HG03097 (cell line): ENCODE results near the gene ANGEL2.
A peak's percentile ranks its signal among the peaks of the same experiment; 100 is the strongest.

Experiments used
- ATAC-seq: cut with Tn5 transposase; IDR thresholded peaks from one replicate; pipeline ENCODE4 v1.9.1; 2021; ENCODE audit not compliant: unreplicated experiment, low FRiP score

ANGEL2 gene

DNA sequence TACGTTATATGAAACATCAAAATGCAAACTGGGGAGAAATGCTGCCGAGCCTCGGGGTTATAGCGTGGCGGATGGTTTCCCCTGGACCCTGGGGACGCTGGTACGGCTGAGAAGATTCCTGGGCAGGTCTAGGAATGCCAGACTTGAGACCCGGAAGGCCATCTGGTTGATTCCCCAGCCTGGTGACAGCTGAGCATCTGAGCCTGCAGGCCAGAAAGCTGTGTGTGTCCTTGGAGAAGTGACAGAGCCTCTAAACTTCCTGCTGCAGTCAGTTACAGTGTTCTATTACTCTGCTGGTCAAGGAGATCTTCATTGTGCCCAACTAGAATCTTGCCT is 63.1 kb downstream of the ANGEL2 start:
- no peak for ATAC-seq

GRCh38 chr1:212951947-212952640 is 63.6 kb downstream of the ANGEL2 start:
- no peak for ATAC-seq

- ATAC-seq, result no peak
Measured at GRCh38 chr1:212951126-212951946, 64.3 kb downstream of the ANGEL2 start.

- ATAC-seq, result peak; percentile 85
Measured at GRCh38 chr1:212950243-212951125, 65.2 kb downstream of the ANGEL2 start, which contains the start of gene VASH2. Gene VASH2 (plus strand): TSS chr1:212950541. CDS start chr1:212951543, 1,002 bp downstream.

DNA sequence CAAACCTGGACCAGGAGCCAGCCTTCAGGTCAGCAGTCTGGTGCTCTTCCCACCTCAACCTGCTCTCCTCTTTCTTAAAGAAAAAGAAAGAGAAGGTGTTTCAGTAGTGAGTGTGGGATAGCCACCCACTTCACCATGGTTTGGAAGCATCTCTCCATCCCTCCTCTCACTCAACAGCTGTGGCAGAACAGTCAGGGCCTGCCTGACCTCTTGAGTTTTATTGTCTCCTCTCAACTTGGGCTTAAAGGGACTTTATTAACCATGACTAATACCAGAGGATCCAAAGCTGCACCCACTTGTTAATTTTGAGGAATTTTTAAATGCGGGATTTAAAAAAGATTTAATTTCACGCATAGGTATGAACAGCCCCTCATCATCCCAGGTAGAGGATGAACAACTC is 65.9 kb downstream of the ANGEL2 start:
- ATAC-seq, result no peak

GRCh38 chr1:212946872-212947271 is 68.8 kb downstream of the ANGEL2 start:
- ATAC-seq, result no peak

- no peak for ATAC-seq
Measured at GRCh38 chr1:212945463-212946160, 70.1 kb downstream of the ANGEL2 start.

- no peak for ATAC-seq
Measured at GRCh38 chr1:212945056-212945455, 70.6 kb downstream of the ANGEL2 start.

DNA sequence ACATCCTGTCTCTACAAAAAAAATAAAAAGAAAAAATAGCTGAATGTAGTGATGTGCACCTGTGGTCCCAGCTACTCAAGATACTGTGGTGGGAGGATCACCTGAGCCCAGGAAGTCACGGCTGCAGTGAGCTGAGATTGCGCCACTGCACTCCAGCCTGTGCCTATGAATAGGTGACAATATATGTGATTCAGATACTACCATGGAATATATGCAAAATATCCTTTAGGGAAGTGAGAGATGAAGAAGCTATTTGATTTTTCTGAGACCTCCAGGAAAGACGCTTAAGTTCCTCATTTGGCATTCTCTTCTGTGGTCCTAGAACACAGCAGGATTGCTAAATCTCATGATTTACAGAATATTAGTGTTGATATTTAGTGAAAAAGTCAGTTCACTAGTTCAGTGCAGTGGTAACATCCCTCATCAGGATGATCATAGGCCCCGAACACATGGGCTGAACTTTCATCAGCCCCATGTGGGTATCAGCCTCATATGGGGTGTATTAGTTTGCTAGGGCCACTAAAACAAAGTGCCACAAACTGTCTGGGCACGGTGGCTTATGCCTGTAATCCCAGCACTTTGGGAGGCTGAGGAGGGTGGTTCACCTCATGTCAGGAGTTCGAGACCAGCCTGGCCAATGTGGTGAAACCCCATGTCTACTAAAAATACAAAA is 71.3 kb downstream of the ANGEL2 start:
- no peak for ATAC-seq

GRCh38 chr1:212943393-212943710 is 72.3 kb downstream of the ANGEL2 start:
- ATAC-seq, result no peak

DNA sequence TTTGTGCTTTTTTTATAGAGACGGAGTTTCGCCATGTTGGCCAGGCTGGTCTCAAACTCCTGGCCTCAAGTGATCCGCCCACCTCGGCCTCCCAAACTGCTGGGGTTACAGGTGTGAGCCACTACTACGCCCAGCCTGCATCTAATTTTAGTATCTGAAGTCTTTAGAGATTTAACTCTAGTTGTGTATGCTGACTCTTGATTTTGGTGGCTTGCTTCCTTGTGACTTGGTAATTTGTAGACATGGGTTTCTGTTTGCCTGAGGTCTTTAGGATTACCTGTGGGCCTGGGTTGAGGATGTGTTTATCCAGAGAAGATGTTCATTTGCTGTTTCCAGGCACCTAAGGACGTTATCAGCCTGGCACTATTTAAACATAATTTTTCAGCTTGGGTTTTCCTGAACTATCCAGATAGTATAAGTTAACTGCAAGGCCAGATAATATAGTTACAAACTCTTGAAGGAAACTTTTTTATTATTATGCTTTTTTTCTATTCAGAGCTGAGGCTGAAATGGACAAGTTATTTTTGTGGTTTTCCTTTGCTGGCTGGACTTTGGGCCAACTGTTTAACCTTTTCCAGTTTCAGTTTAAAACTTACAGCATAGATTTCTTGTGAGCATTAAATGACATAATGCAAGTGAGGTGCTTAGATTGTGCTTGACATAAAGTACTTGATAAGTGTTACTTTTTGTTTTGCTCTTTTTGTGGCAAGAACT is 72.8 kb downstream of the ANGEL2 start:
- ATAC-seq, result no peak
